ENCODE measurements around the gene ATP10B. TPM values are rescaled to one million over a fixed set of nuclear protein-coding genes. Genes with fewer than 3 reads are reported as not detected.

The ATP10B gene
- total RNA-seq, 3 donors from 2014 or later (not counting 1 experiment from before 2014, with no cell fraction given): not detected

GRCh38 chr5:160565376-160565775, 286.6 kb downstream of the ATP10B start:
- Mint-ChIP-seq H3K27me3 (ENCODE audit: low read depth in 2 of 2) (peaks cover 0 to 3% of the 10 kb centered on the region in 2 donors), H3K9me3 (no peaks in the 10 kb centered on the region), H3K27ac (no peak overlapping the region), H3K4me1 (no peaks in the 10 kb centered on the region), H3K36me3 (no peaks in the 10 kb centered on the region), H3K4me3 (no peak overlapping the region)
- no peak overlapping the region for H3K4me3 ChIP-seq (ENCODE audit: low read length)
- ATAC-seq (no peak), DNase-seq (no peak)
- H3K9me3 ChIP-seq (ENCODE audit: control insufficient read depth, insufficient read depth, low read length): no peaks in the 10 kb centered on the region
- 86% methylated on average over 8 of the region's 8 CpGs for WGBS (ENCODE audit: insufficient coverage)
- intact Hi-C loops (cut with micrococcal nuclease): no loop called here
- no peaks in the 10 kb centered on the region for H3K27me3 ChIP-seq (ENCODE audit: control insufficient read depth, insufficient read depth, low read length)
- TF ChIP-seq CTCF (IDR thresholded peaks at IDR 0.05): no peak
- H3K4me1 ChIP-seq (ENCODE audit: control insufficient read depth, insufficient read depth, low read length): no peaks in the 10 kb centered on the region
- H3K36me3 ChIP-seq (ENCODE audit: control insufficient read depth, insufficient read depth, low read length): no peaks in the 10 kb centered on the region
- no peak overlapping the region for H3K27ac ChIP-seq (ENCODE audit: low read length)

- no peak overlapping the region for H3K4me3 Mint-ChIP-seq
- H3K27ac Mint-ChIP-seq: no peak overlapping the region
- intact Hi-C loops (cut with micrococcal nuclease): no loop called here
- no peak overlapping the region for H3K27ac ChIP-seq (ENCODE audit: low read length)
- H3K4me3 ChIP-seq (ENCODE audit: low read length): no peak overlapping the region
- no peak for DNase-seq
- no peaks in the 10 kb centered on the region for H3K36me3 Mint-ChIP-seq
- no peaks in the 10 kb centered on the region for H3K9me3 Mint-ChIP-seq
- TF ChIP-seq CTCF (IDR thresholded peaks at IDR 0.05): no peak
- H3K27me3 Mint-ChIP-seq (ENCODE audit: low read depth in 2 of 2): no peaks in the 10 kb centered on the region
- H3K4me1 ChIP-seq (ENCODE audit: control insufficient read depth, insufficient read depth, low read length): no peaks in the 10 kb centered on the region
- no peaks in the 10 kb centered on the region for H3K27me3 ChIP-seq (ENCODE audit: control insufficient read depth, insufficient read depth, low read length)
- no peaks in the 10 kb centered on the region for H3K9me3 ChIP-seq (ENCODE audit: control insufficient read depth, insufficient read depth, low read length)
- H3K36me3 ChIP-seq (ENCODE audit: control insufficient read depth, insufficient read depth, low read length): no peaks in the 10 kb centered on the region
- no peak for ATAC-seq
- H3K4me1 Mint-ChIP-seq: no peaks in the 10 kb centered on the region
- 80% methylated on average over 4 of the region's 4 CpGs for whole genome bisulfite sequencing (ENCODE audit: insufficient coverage)
Observed at GRCh38 chr5:160556846-160557245, 295.2 kb downstream of the ATP10B start.

- TF ChIP-seq CTCF (IDR thresholded peaks at IDR 0.05): no peak
- H3K36me3 ChIP-seq (ENCODE audit: control insufficient read depth, insufficient read depth, low read length): no peaks in the 10 kb centered on the region
- no peak overlapping the region for H3K27ac ChIP-seq (ENCODE audit: low read length)
- no peak overlapping the region for H3K4me3 ChIP-seq (ENCODE audit: low read length)
- Mint-ChIP-seq H3K27me3 (ENCODE audit: low read depth in 2 of 2) (no peaks in the 10 kb centered on the region), H3K36me3 (no peaks in the 10 kb centered on the region), H3K9me3 (no peaks in the 10 kb centered on the region), H3K4me3 (no peak overlapping the region), H3K4me1 (no peaks in the 10 kb centered on the region), H3K27ac (no peak overlapping the region)
- DNase-seq (no peak), ATAC-seq (no peak)
- H3K27me3 ChIP-seq (ENCODE audit: control insufficient read depth, insufficient read depth, low read length): no peaks in the 10 kb centered on the region
- H3K9me3 ChIP-seq (ENCODE audit: control insufficient read depth, insufficient read depth, low read length): no peaks in the 10 kb centered on the region
- intact Hi-C loops (cut with micrococcal nuclease): no loop called here
- 96% methylated on average over 5 of the region's 6 CpGs for WGBS (ENCODE audit: insufficient coverage)
- no peaks in the 10 kb centered on the region for H3K4me1 ChIP-seq (ENCODE audit: control insufficient read depth, insufficient read depth, low read length)
Observed at GRCh38 chr5:160555971-160556631, 295.9 kb downstream of the ATP10B start.

- DNase-seq (no peak), ATAC-seq (no peak)
- TF ChIP-seq CTCF (IDR thresholded peaks at IDR 0.05): no peak
- Mint-ChIP-seq H3K36me3 (no peaks in the 10 kb centered on the region), H3K27ac (no peak overlapping the region), H3K27me3 (ENCODE audit: low read depth in 2 of 2) (no peaks in the 10 kb centered on the region), H3K4me1 (no peaks in the 10 kb centered on the region), H3K4me3 (no peak overlapping the region), H3K9me3 (no peaks in the 10 kb centered on the region)
- no peaks in the 10 kb centered on the region for H3K36me3 ChIP-seq (ENCODE audit: control insufficient read depth, insufficient read depth, low read length)
- no peaks in the 10 kb centered on the region for H3K27me3 ChIP-seq (ENCODE audit: control insufficient read depth, insufficient read depth, low read length)
- no peak overlapping the region for H3K27ac ChIP-seq (ENCODE audit: low read length)
- 96% methylated on average over 3 of the region's 3 CpGs for WGBS (ENCODE audit: insufficient coverage)
- H3K4me3 ChIP-seq (ENCODE audit: low read length): no peak overlapping the region
- no peaks in the 10 kb centered on the region for H3K9me3 ChIP-seq (ENCODE audit: control insufficient read depth, insufficient read depth, low read length)
- intact Hi-C loops (cut with micrococcal nuclease): no loop called here
- no peaks in the 10 kb centered on the region for H3K4me1 ChIP-seq (ENCODE audit: control insufficient read depth, insufficient read depth, low read length)
Observed at GRCh38 chr5:160555581-160555970, 296.4 kb downstream of the ATP10B start.

All from natural killer cell (primary cell).